Esophagus muscularis mucosa (tissue), 4 donors: Measurements from ENCODE around the gene COL19A1.

Source experiments
- EP300 ChIP-seq: sonication (generic); formaldehyde crosslinking; IDR thresholded peaks from one replicate; pipeline ENCODE4 v1.6.1; 2017; ENCODE audit warnings: antibody characterized with exemption
- POLR2A ChIP-seq: fragments of 450-650 bp; IDR thresholded peaks from one replicate; pipeline ENCODE4 v1.6.1; 2017; ENCODE audit warnings: antibody characterized with exemption, moderate library complexity, mild to moderate bottlenecking, low read depth
- POLR2AphosphoS5 ChIP-seq, 2 donors: sonication (generic); formaldehyde crosslinking; IDR thresholded peaks; one replicate each; pipeline ENCODE4 v1.6.1; 2017; ENCODE audit warnings: antibody characterized with exemption in 2 of 2
- TF ChIP-seq, protein P1 (sequence below), 3 experiments: fragments of 200-600 bp in 2 of 3; fragments of 450-650 bp in 1 of 3; sonication (generic) in 2 of 3; IDR thresholded peaks; one replicate each; pipeline ENCODE4 v1.5.1; 2017 to 2019; ENCODE audit warnings: antibody characterized with exemption in 3 of 3, mild to moderate bottlenecking in 2 of 3, moderate library complexity in 1 of 3

DNA sequence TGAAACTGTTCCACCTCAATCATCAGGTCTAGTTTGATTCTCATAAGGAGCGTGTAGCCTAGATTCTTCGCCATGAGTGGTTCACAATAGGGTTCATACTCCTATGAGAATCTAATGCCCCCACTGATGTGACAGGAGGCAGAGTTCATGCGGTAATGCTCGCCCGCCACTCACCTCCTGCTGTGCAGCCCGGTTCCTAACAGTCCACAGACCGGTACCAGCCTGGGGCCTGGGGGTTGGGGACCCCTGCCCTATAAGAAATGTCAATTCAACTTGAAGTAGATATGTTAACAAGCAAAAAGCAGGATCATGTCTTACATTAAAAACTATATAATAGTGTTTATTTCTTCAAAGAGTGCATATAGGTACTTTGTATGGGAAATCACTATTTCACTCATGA, 216.5 kb downstream of the COL19A1 start:
- TF ChIP-seq POLR2A, result no peak
- TF ChIP-seq, protein P1, sequence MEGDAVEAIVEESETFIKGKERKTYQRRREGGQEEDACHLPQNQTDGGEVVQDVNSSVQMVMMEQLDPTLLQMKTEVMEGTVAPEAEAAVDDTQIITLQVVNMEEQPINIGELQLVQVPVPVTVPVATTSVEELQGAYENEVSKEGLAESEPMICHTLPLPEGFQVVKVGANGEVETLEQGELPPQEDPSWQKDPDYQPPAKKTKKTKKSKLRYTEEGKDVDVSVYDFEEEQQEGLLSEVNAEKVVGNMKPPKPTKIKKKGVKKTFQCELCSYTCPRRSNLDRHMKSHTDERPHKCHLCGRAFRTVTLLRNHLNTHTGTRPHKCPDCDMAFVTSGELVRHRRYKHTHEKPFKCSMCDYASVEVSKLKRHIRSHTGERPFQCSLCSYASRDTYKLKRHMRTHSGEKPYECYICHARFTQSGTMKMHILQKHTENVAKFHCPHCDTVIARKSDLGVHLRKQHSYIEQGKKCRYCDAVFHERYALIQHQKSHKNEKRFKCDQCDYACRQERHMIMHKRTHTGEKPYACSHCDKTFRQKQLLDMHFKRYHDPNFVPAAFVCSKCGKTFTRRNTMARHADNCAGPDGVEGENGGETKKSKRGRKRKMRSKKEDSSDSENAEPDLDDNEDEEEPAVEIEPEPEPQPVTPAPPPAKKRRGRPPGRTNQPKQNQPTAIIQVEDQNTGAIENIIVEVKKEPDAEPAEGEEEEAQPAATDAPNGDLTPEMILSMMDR (IDR thresholded peaks at IDR 0.05), result no peak
- TF ChIP-seq EP300, result no peak
- TF ChIP-seq POLR2AphosphoS5 (IDR thresholded peaks at IDR 0.05), result no peak
